ENCODE data around the gene RSPH6A.

Gene RSPH6A

GRCh38 chr19:45814851-45815480, at the start of gene RSPH6A:
Gene RSPH6A (minus strand): TSS chr19:45815308. CDS start chr19:45815176, 132 bp downstream.
- DNase-seq = no peak

- no peak for DNase-seq
Observed at GRCh38 chr19:45864629-45865082, 49.5 kb upstream of the RSPH6A start.

GRCh38 chr19:45863840-45864628, 48.9 kb upstream of the RSPH6A start, which contains the start of gene FOXA3:
Gene FOXA3 (plus strand): TSS chr19:45864326. CDS start chr19:45864457, 131 bp downstream.
- DNase-seq = peak; percentile 81

GRCh38 chr19:45863335-45863839, 48.3 kb upstream of the RSPH6A start:
- DNase-seq = no peak

- peak; percentile 98 for DNase-seq
Observed at GRCh38 chr19:45862564-45863334, 47.6 kb upstream of the RSPH6A start, which contains the start of gene SYMPK. Gene SYMPK (minus strand): TSS chr19:45863147. CDS start chr19:45854495, 8,652 bp downstream.

GRCh38 chr19:45862271-45862563, 47.1 kb upstream of the RSPH6A start:
- DNase-seq = no peak

GRCh38 chr19:45860359-45861259, 45.5 kb upstream of the RSPH6A start:
- no peak for DNase-seq

- no peak for DNase-seq
Observed at GRCh38 chr19:45854167-45854778, 39.2 kb upstream of the RSPH6A start.

- DNase-seq = no peak
Observed at GRCh38 chr19:45852983-45853382, 37.9 kb upstream of the RSPH6A start.

- DNase-seq = no peak
Observed at GRCh38 chr19:45852145-45852750, 37.1 kb upstream of the RSPH6A start.

GRCh38 chr19:45848922-45849321, 33.8 kb upstream of the RSPH6A start:
- no peak for DNase-seq

GRCh38 chr19:45847663-45848062, 32.6 kb upstream of the RSPH6A start:
- DNase-seq = no peak

- DNase-seq = no peak
Observed at GRCh38 chr19:45842198-45842597, 27.1 kb upstream of the RSPH6A start.

- no peak for DNase-seq
Observed at GRCh38 chr19:45834970-45835369, 19.9 kb upstream of the RSPH6A start.

- no peak for DNase-seq
Observed at GRCh38 chr19:45828945-45829344, 13.8 kb upstream of the RSPH6A start.

GRCh38 chr19:45828523-45828922, 13.4 kb upstream of the RSPH6A start:
- no peak for DNase-seq

- no peak for DNase-seq
Observed at GRCh38 chr19:45827459-45828093, 12.5 kb upstream of the RSPH6A start.

GRCh38 chr19:45826934-45827333, 11.8 kb upstream of the RSPH6A start:
- no peak for DNase-seq

- no peak for DNase-seq
Observed at GRCh38 chr19:45825917-45826893, 11.1 kb upstream of the RSPH6A start.

GRCh38 chr19:45825263-45825605, 10.1 kb upstream of the RSPH6A start:
- DNase-seq = no peak

All from activated CD8-positive, alpha-beta memory T cell treated with anti-CD3 and anti-CD28 coated beads for 24 hours (primary cell).